GM15510 (cell line): Measurements from ENCODE around the gene PLXND1.

ENCODE experiments used
- POLR2A ChIP-seq: IDR thresholded peaks from 3 replicates; pipeline ENCODE4 v1.6.1; 2011; ENCODE audit warnings: borderline replicate concordance; ENCODE audit not compliant: insufficient read length; ENCODE audit errors: extremely low read depth

PLXND1 gene

GRCh38 chr3:129598484-129598883 is 8.0 kb downstream of the PLXND1 start:
- no peak for TF ChIP-seq POLR2A

- TF ChIP-seq POLR2A = no peak
Observed at GRCh38 chr3:129598000-129598381, 8.5 kb downstream of the PLXND1 start.

GRCh38 chr3:129597087-129597999 is 9.1 kb downstream of the PLXND1 start:
- no peak for TF ChIP-seq POLR2A

- no peak for TF ChIP-seq POLR2A
Observed at GRCh38 chr3:129596194-129597086, 10.0 kb downstream of the PLXND1 start.

GRCh38 chr3:129595544-129596193 is 10.8 kb downstream of the PLXND1 start:
- TF ChIP-seq POLR2A = no peak

GRCh38 chr3:129594907-129595390 is 11.5 kb downstream of the PLXND1 start:
- TF ChIP-seq POLR2A = no peak

DNA sequence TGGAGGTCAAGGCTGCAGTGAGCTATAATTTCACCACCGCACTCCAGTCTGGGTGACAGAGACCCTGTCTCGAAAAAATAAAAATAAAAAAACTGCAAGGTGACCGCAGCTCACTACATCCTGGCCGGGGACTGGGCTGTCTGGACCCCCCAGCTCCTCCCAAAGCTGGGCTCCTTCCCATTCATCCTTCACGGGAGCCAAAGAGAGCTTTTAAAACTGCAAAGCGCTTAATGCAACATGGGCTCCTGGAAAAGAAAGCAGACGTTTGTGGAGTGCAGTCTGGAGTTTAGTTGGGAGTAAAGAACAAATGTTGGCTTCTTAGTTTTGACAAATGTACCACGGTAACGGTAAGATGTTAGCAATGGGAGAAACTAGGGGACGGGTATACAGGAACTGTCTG is 12.1 kb downstream of the PLXND1 start:
- no peak for TF ChIP-seq POLR2A

DNA sequence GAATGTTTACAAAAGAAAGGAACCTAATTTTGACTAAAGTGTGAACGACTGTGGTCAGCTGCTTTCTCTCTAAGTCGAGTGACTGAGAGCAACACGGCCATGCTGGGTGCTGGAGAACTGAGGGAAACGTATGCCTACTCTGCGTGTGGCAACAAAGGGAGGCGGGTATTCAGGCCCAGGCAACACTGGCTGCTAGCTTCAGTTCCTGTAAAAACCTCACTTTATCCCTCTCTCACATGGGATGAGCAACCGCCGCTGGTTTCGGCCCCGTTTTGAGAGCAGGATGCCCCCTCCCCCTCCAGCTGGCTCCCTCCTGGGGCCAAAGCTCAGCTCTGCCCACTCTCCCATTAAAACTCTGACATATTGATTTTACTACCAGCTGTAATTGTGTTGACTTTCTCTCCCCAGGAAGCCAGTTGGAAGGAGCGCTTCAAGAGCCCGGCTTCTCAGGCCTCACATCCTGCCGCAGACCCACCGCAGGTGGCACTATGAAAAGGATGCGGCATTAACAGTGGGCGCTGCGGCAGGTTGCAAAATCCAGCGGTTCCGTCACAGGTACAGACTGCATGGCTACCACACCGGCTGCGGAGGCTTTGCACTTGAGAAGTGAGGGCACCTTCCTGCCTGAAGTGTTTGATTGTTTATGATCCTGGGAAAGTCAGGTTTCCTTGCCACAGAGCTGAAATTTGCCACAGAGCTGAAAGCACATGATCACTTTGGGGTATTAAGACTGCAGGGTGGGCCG is 12.7 kb downstream of the PLXND1 start:
- no peak for TF ChIP-seq POLR2A

GRCh38 chr3:129593230-129593594 is 13.3 kb downstream of the PLXND1 start:
- TF ChIP-seq POLR2A = no peak

GRCh38 chr3:129592381-129593131 is 13.9 kb downstream of the PLXND1 start:
- TF ChIP-seq POLR2A = no peak

DNA sequence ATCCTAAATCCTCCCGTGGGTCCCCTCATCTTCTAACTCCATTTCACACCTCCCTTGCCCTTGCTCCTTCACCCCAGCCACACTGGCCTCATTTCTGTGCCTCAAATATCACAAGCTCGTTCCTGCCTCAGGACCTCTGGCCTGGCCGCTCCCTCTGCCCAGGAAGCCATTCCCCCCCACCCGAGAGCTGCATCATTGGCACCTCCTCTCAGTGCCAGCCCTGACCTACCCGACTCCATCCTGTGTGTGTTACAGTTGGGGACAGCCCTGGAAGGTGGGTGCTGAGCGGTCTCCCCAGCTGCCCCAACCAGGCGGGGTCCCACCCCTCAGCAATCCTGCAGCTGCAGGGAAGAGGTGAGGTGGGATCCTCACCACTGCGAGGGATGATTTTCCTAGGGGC is 14.5 kb downstream of the PLXND1 start:
- TF ChIP-seq POLR2A = no peak

GRCh38 chr3:129590215-129590614 is 16.3 kb downstream of the PLXND1 start:
- TF ChIP-seq POLR2A = no peak

GRCh38 chr3:129587566-129588210 is 18.8 kb downstream of the PLXND1 start:
- no peak for TF ChIP-seq POLR2A
